Activated gamma-delta T cell treated with anti-CD3 and anti-CD28 coated beads, Interleukin-2, amount 50 U/mL, for 16 hours (primary cell): ENCODE data around the gene VWA1.
"Not testable (repeated sequence)": the region's sequence is repeated elsewhere in the genome, so short reads cannot be mapped to it uniquely, and the experiment has no call there.

Experiments
- DNase-seq: peaks from one replicate; pipeline ENCODE4 v3.0.0-alpha.2; 2020; ENCODE audit warnings: low read depth

Gene VWA1

DNA sequence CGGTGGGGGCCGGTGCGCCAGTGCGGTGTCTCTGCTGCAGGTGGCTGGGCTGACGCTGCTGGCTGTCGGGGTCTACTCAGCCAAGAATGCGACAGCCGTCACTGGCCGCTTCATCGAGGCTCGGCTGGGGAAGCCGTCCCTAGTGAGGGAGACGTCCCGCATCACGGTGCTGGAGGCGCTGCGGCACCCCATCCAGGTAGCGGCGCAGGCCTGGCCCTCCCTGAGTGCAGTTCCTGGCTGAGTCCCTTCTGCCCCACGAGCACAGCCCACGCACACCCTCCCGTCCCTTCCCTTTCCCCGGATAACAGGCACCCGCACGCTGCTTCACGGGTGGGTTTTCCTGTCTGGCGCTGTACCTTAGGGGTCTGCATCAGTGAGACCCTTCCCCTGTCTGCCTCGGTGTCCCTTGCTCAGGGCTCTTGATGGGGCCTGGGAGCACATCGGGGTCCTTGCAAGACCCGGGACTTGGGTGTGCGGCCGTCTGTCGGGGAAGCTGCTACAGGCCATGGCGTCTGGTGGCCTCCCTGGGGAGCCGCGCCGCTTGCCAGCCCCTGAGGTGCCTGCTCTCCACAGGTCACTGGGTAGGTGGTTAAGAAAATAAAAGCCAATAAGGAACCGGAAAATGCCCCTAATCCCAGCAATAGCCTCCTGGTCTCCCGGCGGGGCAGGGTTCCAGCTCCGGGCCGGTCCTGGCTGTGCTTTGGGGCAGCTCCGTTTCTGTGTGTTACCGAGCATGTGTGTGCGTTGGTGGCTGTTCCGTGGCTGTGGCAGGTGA lies 49.7 kb downstream of the VWA1 start:
- DNase-seq: not testable (repeated sequence)

DNA sequence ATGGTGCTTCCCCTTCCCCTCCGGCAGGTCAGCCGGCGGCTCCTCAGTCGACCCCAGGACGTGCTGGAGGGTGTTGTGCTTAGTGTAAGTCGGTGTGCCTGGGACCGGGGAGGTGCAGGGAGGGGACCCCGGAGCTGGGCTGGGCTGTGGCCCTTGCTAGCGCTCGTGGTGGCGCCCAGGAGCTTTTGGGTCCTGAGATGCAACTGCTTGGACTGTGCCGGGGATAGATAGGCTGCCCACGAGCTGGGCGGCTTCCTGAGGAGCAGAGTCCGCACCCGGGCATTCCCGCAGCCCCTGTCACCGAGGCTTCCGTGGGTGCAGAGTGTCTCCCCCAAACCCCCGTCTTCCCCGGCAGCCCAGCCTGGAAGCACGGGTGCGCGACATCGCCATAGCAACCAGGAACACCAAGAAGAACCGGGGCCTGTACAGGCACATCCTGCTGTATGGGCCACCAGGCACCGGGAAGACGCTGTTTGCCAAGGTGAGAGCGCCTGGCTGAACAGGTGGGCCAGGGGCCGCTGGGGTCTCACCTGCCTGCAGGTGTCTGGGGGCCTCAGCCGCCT lies 50.3 kb downstream of the VWA1 start:
- not testable (repeated sequence) for DNase-seq

DNA sequence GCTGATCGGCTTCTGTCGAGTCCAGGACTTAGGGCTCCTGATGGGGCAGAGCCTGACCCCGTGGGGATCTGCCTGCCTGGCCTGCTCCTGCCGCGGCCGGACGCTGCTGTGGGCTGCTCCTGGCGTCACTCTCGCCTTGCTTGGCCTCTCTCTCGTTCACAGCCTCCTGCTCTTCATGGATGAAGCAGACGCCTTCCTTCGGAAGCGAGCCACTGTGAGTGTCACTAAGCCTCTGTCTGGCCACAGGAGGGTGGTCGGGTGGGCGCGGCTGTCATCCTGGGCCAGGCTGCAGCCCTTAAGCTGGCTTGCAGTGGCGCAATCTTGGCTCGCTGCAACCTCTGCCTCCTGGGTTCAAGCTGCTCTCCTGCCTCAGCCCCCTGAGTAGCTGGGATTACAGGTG lies 52.2 kb downstream of the VWA1 start:
- DNase-seq: no peak

DNA sequence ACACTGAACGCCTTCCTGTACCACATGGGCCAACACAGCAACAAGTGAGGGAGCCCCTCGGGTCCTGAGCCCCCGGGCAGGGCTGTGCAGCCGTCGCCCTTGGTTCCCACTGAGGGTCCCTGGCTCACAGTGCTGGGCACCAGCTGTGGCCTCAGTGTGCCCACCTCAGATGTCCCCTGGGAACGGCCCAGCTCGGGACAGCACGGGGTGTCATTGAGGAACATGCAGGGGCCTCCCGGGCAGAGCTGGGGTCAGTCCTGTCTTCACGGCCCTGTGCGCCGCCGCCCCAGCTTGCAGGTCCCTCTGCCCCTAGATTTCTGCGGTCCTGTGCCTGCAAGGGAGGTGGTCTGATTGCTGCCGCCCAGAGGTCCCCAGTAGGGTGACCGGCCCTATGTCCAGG lies 53.7 kb downstream of the VWA1 start:
- DNase-seq: no peak

DNA sequence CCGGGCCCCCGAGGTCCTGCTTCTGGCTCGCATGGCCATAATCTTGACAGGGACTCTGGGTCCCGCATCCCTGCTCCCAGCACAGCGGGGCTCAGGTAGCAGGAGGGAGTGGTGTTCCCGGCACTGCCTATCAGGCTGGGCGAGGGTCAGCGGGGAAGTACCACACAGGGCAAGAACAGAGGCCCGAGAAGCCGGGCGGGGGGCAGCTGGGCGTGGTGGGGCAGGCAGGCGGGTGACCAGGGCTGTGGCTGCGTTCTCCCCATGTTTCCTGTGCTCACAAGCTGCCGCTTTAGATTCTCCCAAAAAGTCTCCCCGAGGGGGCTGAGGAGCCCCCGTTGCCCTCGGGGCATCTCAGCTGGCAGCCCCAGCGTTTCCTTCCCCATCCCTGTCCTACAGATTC lies 54.4 kb downstream of the VWA1 start:
- DNase-seq: no peak

DNA sequence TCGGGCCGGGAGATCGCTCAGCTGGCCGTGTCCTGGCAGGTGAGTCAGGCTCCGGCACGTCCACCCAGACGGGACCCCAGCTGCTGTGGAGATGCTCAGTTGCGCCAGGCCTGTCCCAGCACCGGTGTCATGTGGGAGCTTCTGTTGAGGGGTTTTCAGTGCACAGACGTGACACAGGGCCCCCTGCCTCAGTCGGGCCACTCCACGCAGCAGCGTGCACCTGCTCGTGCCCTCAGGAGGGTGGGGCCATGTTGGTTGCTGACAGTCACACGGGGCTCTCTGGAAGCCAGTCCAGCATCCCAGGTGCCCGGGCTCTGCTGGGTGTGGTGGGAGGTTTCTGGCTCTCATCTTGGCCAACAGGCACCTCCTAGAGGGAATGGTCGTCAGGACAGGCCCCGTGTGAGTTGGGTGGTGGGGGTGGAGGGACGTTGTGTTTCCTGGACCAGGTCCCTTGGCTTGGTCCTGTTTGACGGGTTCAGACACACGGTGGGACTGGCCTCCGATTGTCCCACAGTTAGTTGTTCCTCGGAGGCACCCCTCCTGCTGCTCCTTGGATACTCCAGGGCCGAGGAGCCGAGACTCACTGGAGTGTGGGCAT lies 55.2 kb downstream of the VWA1 start:
- no peak for DNase-seq

DNA sequence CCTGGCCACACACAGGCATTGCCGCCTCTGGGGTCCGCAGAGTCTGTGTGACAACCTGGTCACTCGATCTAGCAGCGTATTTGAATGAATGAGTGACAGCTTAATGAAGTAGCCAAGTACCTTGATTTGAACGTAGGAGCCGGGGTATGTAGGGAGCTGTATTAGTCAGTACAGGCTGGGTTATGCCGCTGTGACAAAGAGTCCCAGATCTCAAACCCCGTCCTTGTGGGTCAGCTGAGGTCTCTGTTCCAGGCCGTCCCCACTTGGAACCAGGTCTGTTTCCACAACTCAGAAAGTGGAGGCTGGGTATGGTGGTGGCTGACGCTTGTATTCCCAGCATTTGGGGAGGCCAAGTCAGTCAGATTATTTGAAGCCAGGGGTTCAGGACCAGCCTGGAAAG lies 56.1 kb downstream of the VWA1 start:
- no peak for DNase-seq
